Measurements from ENCODE around the gene PCNT.

PCNT gene

GRCh38 chr21:46349134-46349760, 25.3 kb downstream of the PCNT start:
- Mint-ChIP-seq H3K36me3 (ENCODE audit: low read depth) (peaks cover 50% of the 10 kb centered on the region), H3K4me3 (no peak overlapping the region), H3K27me3 (ENCODE audit: low read depth) (no peaks in the 10 kb centered on the region), H3K9me3 (no peaks in the 10 kb centered on the region), H3K27ac (no peak overlapping the region), H3K4me1 (no peaks in the 10 kb centered on the region)
- TF ChIP-seq, protein P1, sequence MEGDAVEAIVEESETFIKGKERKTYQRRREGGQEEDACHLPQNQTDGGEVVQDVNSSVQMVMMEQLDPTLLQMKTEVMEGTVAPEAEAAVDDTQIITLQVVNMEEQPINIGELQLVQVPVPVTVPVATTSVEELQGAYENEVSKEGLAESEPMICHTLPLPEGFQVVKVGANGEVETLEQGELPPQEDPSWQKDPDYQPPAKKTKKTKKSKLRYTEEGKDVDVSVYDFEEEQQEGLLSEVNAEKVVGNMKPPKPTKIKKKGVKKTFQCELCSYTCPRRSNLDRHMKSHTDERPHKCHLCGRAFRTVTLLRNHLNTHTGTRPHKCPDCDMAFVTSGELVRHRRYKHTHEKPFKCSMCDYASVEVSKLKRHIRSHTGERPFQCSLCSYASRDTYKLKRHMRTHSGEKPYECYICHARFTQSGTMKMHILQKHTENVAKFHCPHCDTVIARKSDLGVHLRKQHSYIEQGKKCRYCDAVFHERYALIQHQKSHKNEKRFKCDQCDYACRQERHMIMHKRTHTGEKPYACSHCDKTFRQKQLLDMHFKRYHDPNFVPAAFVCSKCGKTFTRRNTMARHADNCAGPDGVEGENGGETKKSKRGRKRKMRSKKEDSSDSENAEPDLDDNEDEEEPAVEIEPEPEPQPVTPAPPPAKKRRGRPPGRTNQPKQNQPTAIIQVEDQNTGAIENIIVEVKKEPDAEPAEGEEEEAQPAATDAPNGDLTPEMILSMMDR (IDR thresholded peaks at IDR 0.05; ENCODE audit: unreplicated experiment in 3 of 3), result no peak

GRCh38 chr21:46350571-46350970, 26.6 kb downstream of the PCNT start:
- TF ChIP-seq, protein P1 (IDR thresholded peaks at IDR 0.05; ENCODE audit: unreplicated experiment in 3 of 3), result no peak
- no peak overlapping the region for H3K27ac Mint-ChIP-seq
- no peaks in the 10 kb centered on the region for H3K4me1 Mint-ChIP-seq
- H3K4me3 Mint-ChIP-seq, result no peak overlapping the region
- H3K27me3 Mint-ChIP-seq (ENCODE audit: low read depth), result no peaks in the 10 kb centered on the region
- H3K9me3 Mint-ChIP-seq, result no peaks in the 10 kb centered on the region
- H3K36me3 Mint-ChIP-seq (ENCODE audit: low read depth), result peaks cover 54% of the 10 kb centered on the region

DNA sequence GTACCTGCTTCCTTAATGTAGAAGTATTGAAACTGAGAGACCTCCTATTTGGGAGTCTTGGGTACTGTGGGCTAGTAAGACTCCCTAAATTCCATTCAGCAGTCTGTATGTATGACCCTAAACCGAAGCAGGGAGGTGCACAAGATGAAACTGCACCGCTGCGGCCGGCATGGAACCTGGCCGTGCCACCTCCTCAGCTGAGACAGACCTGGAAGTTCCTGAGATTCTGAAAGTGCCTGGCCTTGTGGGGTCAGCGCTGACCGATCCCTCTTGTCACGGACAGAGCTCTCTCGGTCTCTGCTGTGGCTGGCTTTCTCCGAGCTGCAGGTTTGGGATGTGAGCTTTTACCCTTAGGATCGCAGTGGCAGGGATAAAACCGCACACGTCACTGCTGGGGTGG, 27.0 kb downstream of the PCNT start:
- TF ChIP-seq, protein P1 (IDR thresholded peaks at IDR 0.05; ENCODE audit: unreplicated experiment in 3 of 3), result no peak
- Mint-ChIP-seq H3K27me3 (ENCODE audit: low read depth) (no peaks in the 10 kb centered on the region), H3K9me3 (no peaks in the 10 kb centered on the region), H3K27ac (no peak overlapping the region), H3K36me3 (ENCODE audit: low read depth) (peaks cover 51% of the 10 kb centered on the region), H3K4me1 (no peaks in the 10 kb centered on the region), H3K4me3 (no peak overlapping the region)

DNA sequence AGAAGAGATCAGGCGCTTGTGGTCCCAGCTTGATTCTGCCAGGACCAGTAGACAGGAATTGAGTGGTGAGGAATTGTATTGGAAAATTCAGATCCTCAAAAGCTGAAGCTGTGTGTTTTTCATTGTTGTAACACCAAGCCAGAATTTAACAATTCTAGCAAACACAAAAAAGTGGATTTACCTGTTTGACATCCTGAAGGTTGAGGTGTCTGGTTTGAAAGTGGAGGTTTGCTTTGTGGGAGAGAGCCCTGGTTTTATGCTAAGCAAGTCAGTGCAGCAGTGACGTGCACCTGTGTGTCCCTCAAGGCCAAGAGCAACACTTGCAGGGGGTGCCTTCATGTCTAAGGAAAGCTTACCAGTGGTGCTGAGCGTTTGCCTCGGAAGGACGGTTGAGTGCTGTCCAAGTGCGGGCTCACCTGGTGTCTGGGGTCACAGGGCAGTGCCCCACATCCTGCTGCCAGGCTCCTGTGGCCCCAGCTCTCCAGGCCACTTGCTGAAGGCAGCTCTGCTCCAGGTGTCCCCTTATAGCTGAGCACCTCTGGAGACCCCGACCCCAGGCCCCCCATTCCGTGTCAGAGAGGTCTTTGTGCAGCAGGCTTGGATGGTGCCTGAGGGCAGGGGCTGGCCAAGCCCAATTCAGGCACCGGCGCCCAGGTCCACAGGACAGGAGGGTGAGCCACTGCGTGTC, 27.7 kb downstream of the PCNT start:
- TF ChIP-seq, protein P1 (IDR thresholded peaks at IDR 0.05; ENCODE audit: unreplicated experiment in 3 of 3), result no peak
- H3K36me3 Mint-ChIP-seq (ENCODE audit: low read depth), result peaks cover 48% of the 10 kb centered on the region
- H3K4me1 Mint-ChIP-seq, result no peaks in the 10 kb centered on the region
- no peak overlapping the region for H3K27ac Mint-ChIP-seq
- no peak overlapping the region for H3K4me3 Mint-ChIP-seq
- H3K9me3 Mint-ChIP-seq, result no peaks in the 10 kb centered on the region
- no peaks in the 10 kb centered on the region for H3K27me3 Mint-ChIP-seq (ENCODE audit: low read depth)

- H3K4me1 Mint-ChIP-seq, result no peaks in the 10 kb centered on the region
These were observed 28.2 kb downstream of the PCNT start for GRCh38 chr21:46352164-46352515.

More at GRCh38 chr21:46352164-46352515, 28.2 kb downstream of the PCNT start:
- Mint-ChIP-seq H3K9me3 (no peaks in the 10 kb centered on the region), H3K36me3 (ENCODE audit: low read depth) (peaks cover 46% of the 10 kb centered on the region), H3K27ac (no peak overlapping the region), H3K4me3 (no peak overlapping the region), H3K27me3 (ENCODE audit: low read depth) (no peaks in the 10 kb centered on the region)
- TF ChIP-seq, protein P1 (IDR thresholded peaks at IDR 0.05; ENCODE audit: unreplicated experiment in 3 of 3), result no peak
